ENCODE results near the gene TTC28.
"Not testable (repeated sequence)": the region's sequence is repeated elsewhere in the genome, so short reads cannot be mapped to it uniquely, and the experiment has no call there.

TTC28 gene

GRCh38 chr22:28600546-28601143 is 79.0 kb downstream of the TTC28 start:
- DNase-seq: peak; percentile 3

DNA sequence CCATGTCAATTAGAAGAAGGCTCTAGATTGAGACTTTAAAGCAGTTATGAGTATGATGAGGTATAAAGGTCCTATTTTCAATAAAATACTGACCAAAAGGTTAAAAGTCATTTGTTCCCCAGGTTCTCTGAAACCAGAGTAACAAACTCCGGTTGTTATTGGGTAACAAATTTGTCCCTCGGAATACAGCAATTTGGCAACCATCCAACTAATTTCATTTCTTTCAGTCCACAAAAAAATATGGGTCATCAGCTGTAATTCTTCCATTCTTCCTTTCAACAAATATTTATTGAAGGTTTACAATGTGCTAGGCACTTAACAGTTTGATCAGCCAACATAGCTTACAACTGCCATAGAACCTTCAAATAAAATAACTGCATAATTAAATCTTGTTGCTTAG is 79.9 kb downstream of the TTC28 start:
- no peak for DNase-seq

DNA sequence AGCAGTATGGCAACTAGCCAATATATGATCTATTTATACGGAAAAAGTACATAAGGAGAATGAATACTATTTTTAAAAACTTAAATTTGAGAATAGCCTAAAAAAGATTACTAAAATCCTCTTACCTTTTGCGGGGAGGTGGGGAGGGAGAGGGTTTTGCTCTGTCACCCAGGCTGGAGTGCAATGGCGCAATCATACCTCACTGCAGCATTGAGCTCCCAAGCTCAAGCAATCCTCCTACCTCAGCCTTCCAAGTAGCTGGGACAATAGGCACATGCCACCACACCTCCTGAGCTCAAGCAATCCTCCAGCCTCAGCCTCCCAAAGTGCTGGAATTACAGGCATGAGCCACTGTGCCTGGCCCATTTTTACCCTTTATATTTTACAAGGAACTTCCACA is 82.0 kb downstream of the TTC28 start:
- no peak for DNase-seq

- no peak for DNase-seq
Measured at GRCh38 chr22:28594797-28595462, 84.7 kb downstream of the TTC28 start.

GRCh38 chr22:28594076-28594796 is 85.4 kb downstream of the TTC28 start:
- DNase-seq: no peak

DNA sequence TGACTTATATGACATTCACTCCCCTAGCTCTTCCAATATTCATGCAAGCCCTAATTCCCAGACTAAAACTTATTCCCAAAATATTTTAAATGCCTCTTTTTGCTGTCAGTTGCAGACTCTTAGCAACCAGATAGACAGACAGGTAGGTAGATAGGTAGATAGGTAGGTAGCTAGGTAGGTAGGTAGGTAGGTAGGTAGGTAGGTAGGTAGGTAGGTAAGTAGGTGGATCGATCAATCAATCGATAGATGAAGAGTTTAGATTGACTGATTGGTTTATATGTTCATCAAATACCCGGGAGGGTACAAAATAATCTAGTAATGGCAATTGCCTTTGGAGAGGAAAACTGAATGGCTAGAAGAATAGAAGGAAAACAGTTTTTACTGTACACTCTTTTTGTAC is 86.3 kb downstream of the TTC28 start:
- DNase-seq: no peak

- DNase-seq: no peak
Measured at GRCh38 chr22:28589102-28589750, 90.4 kb downstream of the TTC28 start.

- DNase-seq: no peak
Measured at GRCh38 chr22:28585324-28585723, 94.3 kb downstream of the TTC28 start.

- DNase-seq: no peak
Measured at GRCh38 chr22:28582806-28583205, 96.8 kb downstream of the TTC28 start.

DNA sequence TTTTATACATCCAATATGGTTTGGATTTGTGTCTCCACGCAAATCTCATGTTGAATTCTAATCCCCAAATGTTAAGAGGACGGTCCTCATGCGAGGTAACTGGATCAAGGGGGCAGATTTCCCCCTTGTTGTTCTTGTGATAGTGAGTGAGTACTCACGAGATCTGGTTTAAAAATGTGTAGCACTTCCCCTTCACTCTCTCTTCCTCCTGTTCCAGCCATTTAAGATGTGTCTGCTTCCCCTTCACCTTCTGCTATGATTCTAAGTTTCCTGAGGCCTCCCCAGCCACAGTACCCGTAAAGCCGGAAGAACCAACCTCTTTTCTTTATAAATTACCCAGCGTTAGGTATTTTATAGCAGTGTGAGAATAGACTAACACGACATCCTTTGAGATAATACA is 98.6 kb downstream of the TTC28 start:
- no peak for DNase-seq

GRCh38 chr22:28576162-28576561 is 103.5 kb downstream of the TTC28 start:
- DNase-seq: no peak

- no peak for DNase-seq
Measured at GRCh38 chr22:28574159-28574788, 105.4 kb downstream of the TTC28 start.

- no peak for DNase-seq
Measured at GRCh38 chr22:28570696-28571373, 108.8 kb downstream of the TTC28 start.

GRCh38 chr22:28568974-28569373 is 110.7 kb downstream of the TTC28 start:
- not testable (repeated sequence) for DNase-seq

GRCh38 chr22:28568099-28568498 is 111.5 kb downstream of the TTC28 start:
- DNase-seq: no peak

GRCh38 chr22:28566920-28567499 is 112.6 kb downstream of the TTC28 start:
- DNase-seq: not testable (repeated sequence)

GRCh38 chr22:28563636-28564035 is 116.0 kb downstream of the TTC28 start:
- DNase-seq: no peak

- DNase-seq: no peak
Measured at GRCh38 chr22:28562324-28562723, 117.3 kb downstream of the TTC28 start.

- DNase-seq: not testable (repeated sequence)
Measured at GRCh38 chr22:28560743-28561101, 118.9 kb downstream of the TTC28 start.

GRCh38 chr22:28560046-28560742 is 119.4 kb downstream of the TTC28 start:
- DNase-seq: no peak

- no peak for DNase-seq
Measured at GRCh38 chr22:28557184-28557583, 122.5 kb downstream of the TTC28 start.

Data from stimulated activated CD4-positive, alpha-beta T cell treated with anti-CD3 and anti-CD28 coated beads, Interleukin-15, amount 100 ng/mL, for 24 hours (primary cell).